ENCODE results near the gene SERP2. TPM values are rescaled to one million over a fixed set of nuclear protein-coding genes. Genes with fewer than 3 reads are reported as not detected.

The SERP2 gene
- total RNA-seq, 1 donor from 2014 or later = 14.0 TPM

DNA sequence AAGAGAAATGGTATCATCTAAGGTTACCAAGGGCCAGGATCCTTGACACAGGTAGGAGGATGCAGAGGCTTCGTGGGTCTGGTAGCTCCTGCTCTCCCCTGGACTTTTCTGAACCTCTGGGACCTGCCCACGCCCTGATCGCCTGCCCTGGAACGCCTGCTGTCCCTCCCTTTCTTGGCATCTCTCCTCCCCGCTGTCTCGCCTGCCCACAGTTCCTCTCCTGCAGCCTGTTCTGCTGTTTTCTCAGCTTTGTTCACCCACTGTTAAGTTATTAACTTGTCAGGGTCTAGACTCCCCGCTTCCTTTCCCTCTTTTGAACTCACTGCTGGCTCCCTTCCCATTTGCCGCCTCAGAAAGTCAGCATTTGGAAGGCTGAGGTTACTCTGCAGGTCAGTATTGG, 19.8 kb downstream of the SERP2 start:
- Mint-ChIP-seq H3K4me1 (peaks cover 37% of the 10 kb centered on the region), H3K36me3 (ENCODE audit: low read depth) (peaks cover 3% of the 10 kb centered on the region), H3K9me3 (no peaks in the 10 kb centered on the region), H3K4me3 (no peak overlapping the region), H3K27ac (ENCODE audit: unreplicated experiment) (no peak overlapping the region), H3K27me3 (ENCODE audit: low read depth) (no peaks in the 10 kb centered on the region)
- TF ChIP-seq, protein P1, sequence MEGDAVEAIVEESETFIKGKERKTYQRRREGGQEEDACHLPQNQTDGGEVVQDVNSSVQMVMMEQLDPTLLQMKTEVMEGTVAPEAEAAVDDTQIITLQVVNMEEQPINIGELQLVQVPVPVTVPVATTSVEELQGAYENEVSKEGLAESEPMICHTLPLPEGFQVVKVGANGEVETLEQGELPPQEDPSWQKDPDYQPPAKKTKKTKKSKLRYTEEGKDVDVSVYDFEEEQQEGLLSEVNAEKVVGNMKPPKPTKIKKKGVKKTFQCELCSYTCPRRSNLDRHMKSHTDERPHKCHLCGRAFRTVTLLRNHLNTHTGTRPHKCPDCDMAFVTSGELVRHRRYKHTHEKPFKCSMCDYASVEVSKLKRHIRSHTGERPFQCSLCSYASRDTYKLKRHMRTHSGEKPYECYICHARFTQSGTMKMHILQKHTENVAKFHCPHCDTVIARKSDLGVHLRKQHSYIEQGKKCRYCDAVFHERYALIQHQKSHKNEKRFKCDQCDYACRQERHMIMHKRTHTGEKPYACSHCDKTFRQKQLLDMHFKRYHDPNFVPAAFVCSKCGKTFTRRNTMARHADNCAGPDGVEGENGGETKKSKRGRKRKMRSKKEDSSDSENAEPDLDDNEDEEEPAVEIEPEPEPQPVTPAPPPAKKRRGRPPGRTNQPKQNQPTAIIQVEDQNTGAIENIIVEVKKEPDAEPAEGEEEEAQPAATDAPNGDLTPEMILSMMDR (conservative IDR thresholded peaks at IDR 0.05) = no peak
- DNase-seq (ENCODE audit: low read depth, low spot score) = no peak

DNA sequence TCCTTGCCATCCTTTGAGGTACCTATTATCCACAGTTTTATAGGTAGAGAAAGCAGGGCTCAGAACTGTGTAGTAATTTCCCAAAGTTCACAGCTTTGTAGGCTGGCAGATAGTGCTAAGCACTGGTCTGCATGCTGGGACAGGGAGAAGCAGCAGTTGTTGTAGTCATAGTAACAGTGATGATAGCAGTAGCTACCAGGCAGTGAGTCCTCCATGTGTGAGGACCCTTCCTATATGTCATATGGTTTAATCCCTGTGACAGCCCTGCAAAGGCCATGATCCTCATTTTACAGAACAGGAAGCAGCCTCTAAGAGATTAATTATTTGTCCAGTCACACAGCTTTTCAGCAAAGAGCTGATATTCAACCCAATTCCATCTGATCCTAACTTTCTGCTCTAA, 21.0 kb downstream of the SERP2 start:
- H3K4me3 Mint-ChIP-seq = no peak overlapping the region
- no peak for DNase-seq (ENCODE audit: low read depth, low spot score)
- H3K27me3 Mint-ChIP-seq (ENCODE audit: low read depth) = no peaks in the 10 kb centered on the region
- peaks cover 3% of the 10 kb centered on the region for H3K36me3 Mint-ChIP-seq (ENCODE audit: low read depth)
- H3K9me3 Mint-ChIP-seq = no peaks in the 10 kb centered on the region
- no peak overlapping the region for H3K27ac Mint-ChIP-seq (ENCODE audit: unreplicated experiment)
- TF ChIP-seq, protein P1 (conservative IDR thresholded peaks at IDR 0.05) = no peak
- peaks cover 35% of the 10 kb centered on the region for H3K4me1 Mint-ChIP-seq

DNA sequence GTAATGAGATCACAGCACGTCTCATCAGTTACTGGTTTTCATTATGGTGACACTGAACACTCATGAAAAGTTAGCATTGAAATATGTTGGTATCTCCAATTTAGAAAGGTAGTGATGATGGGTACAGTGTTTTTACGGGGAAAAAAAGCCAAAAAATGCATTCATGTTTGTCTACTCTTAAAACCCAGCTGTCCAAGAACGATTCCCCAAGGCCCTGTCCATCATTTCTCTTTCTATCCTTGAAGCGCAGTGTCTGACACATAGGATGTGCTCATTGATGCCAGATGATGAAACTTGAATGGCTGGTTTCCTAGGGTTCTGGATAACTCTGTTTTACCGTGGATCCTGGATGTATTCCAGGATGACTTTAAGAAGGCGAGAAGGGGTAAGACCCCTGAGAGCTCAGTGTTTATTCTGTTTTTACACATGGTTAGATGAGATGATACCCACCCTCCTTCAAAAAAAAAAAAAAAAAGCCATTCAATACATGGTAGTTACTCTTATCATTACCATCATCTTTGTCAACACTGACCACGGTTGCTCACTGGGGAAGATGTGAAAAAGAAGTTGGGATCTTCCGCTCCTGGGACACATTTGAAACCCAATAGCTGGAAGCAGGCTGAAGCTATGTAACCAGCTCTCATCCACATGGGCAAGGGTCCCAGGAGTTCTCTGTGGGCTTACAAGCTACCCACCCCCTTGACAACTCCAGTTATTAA, 22.5 kb downstream of the SERP2 start:
- H3K27ac Mint-ChIP-seq (ENCODE audit: unreplicated experiment) = no peak overlapping the region
- no peaks in the 10 kb centered on the region for H3K27me3 Mint-ChIP-seq (ENCODE audit: low read depth)
- H3K9me3 Mint-ChIP-seq = no peaks in the 10 kb centered on the region
- TF ChIP-seq, protein P1 (conservative IDR thresholded peaks at IDR 0.05) = no peak
- peaks cover 45% of the 10 kb centered on the region for H3K4me1 Mint-ChIP-seq
- H3K4me3 Mint-ChIP-seq = no peak overlapping the region
- peaks cover 3% of the 10 kb centered on the region for H3K36me3 Mint-ChIP-seq (ENCODE audit: low read depth)
- no peak for DNase-seq (ENCODE audit: low read depth, low spot score)

DNA sequence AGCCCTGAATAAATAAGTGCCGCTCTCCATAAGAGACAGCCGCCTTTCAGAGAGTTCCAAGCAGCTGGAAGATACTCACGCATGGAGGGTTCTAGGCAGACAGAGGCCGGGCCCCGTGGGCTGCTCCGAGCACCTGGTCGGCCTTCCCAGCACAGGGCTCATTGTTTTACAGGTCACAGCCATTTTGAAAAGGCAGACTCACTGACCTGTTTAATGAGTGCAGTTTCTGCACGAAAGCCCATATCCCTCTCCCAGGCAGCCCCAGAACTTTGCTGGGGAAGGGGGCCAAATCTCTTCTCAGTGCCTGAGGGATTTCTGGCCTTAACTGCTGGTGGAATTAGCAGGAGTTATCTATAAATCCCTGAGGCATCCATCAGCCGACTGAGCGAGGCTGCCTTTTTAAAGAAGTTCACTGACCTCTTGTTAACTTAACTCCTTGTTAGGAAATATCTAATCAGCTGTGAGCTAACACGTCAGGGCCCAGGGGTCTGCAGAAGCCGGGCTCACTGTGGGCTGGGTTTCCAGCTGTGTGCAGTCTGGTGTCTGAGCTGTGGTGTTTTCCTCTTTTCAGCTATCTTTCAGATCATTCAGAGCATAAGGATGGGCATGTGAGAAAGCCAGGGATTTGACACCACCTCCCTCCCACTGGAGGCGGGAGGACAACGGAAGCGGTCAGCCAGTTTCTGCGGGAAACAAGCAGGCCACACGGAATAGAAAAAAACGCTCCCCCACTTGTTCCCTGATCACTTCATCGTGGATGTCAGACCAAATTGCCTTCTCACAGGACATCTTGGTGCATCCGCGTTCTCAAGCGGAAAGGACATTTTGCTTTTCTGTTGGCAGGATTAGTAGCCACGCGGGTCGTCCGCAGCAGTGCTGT, 23.3 kb downstream of the SERP2 start:
- DNase-seq (ENCODE audit: low read depth, low spot score) = no peak
- peaks cover 3% of the 10 kb centered on the region for H3K36me3 Mint-ChIP-seq (ENCODE audit: low read depth)
- peak overlapping the region; percentile 87 for H3K27ac Mint-ChIP-seq (ENCODE audit: unreplicated experiment)
- H3K27me3 Mint-ChIP-seq (ENCODE audit: low read depth) = no peaks in the 10 kb centered on the region
- H3K4me1 Mint-ChIP-seq = peaks cover 45% of the 10 kb centered on the region
- TF ChIP-seq, protein P1 (conservative IDR thresholded peaks at IDR 0.05) = no peak
- no peaks in the 10 kb centered on the region for H3K9me3 Mint-ChIP-seq
- H3K4me3 Mint-ChIP-seq = no peak overlapping the region

DNA sequence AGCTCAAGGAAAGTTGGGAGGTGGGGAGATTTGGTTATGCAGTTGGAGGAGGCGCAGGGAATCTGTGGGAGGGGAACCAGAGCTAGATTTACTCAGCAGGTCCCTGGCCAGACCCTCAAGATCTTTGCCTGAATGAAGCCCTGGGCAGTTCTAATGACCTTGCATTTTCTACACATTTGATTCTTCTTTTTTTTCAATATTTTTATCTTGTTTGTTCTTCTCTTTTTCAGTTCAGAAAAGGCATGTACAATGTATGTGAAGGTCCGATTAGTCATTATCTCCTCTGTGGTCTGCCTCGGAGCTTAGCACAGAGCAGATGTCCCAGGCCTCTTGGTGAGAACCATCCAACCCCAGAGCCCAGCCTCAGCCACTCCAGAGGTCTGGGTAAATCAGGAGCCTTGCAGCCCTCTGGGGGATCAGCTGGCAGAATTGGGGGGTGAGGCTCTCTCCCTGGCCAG, 24.2 kb downstream of the SERP2 start:
- H3K9me3 Mint-ChIP-seq = no peaks in the 10 kb centered on the region
- DNase-seq (ENCODE audit: low read depth, low spot score) = no peak
- H3K36me3 Mint-ChIP-seq (ENCODE audit: low read depth) = no peaks in the 10 kb centered on the region
- no peaks in the 10 kb centered on the region for H3K27me3 Mint-ChIP-seq (ENCODE audit: low read depth)
- no peak overlapping the region for H3K4me3 Mint-ChIP-seq
- H3K27ac Mint-ChIP-seq (ENCODE audit: unreplicated experiment) = peak overlapping the region; percentile 87
- H3K4me1 Mint-ChIP-seq = peaks cover 46% of the 10 kb centered on the region
- TF ChIP-seq, protein P1 (conservative IDR thresholded peaks at IDR 0.05) = no peak

Measured in neural crest cell (in vitro differentiated cells).